CD4-positive, alpha-beta T cell treated with Interferon gamma for 1 hour (primary cell): Measurements from ENCODE around the gene SAMD11.
"Not testable (repeated sequence)": the region's sequence is repeated elsewhere in the genome, so short reads cannot be mapped to it uniquely, and the experiment has no call there.

ENCODE experiments used
- DNase-seq: peaks from one replicate; pipeline ENCODE4 v3.0.0-alpha.2; 2020

Gene SAMD11

DNA sequence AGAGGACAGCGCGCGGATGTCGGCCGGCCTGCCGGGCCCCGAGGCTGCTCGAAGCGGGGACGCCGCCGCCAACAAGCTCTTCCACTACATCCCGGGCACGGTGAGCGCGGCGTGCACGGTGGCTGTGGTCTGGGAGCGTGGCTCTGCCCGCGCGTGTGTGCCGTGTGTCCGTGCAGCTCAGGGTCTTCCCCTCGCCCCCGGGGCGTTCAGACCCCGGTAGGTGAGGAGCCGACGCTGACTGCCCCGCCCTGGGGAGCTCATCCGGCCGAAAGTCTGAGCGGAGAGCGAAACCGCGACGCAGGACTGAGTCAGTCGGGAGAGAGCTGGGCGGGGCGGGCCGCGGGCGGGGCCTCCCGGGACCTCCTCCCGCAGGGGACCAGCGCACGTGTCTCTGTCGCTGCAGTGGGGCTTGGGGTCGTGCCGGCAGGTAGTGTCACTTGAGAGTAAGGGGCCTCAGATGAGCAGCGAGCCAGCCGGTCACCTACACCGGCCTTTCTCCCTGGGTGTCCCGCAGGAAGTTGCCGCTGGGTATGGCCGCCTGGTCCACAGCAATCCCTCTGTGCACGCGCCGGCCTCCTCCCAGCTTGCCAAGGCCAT is 43.1 kb downstream of the SAMD11 start:
- DNase-seq = peak; percentile 61

GRCh38 chr1:967466-968343 is 44.0 kb downstream of the SAMD11 start:
- no peak for DNase-seq

- no peak for DNase-seq
Measured at GRCh38 chr1:969260-969855, 45.6 kb downstream of the SAMD11 start.

- DNase-seq = no peak
Measured at GRCh38 chr1:970242-970972, 46.7 kb downstream of the SAMD11 start.

GRCh38 chr1:970973-971730 is 47.4 kb downstream of the SAMD11 start:
- no peak for DNase-seq

GRCh38 chr1:971751-972506 is 48.2 kb downstream of the SAMD11 start:
- no peak for DNase-seq

GRCh38 chr1:972726-973458 is 49.2 kb downstream of the SAMD11 start:
- no peak for DNase-seq

DNA sequence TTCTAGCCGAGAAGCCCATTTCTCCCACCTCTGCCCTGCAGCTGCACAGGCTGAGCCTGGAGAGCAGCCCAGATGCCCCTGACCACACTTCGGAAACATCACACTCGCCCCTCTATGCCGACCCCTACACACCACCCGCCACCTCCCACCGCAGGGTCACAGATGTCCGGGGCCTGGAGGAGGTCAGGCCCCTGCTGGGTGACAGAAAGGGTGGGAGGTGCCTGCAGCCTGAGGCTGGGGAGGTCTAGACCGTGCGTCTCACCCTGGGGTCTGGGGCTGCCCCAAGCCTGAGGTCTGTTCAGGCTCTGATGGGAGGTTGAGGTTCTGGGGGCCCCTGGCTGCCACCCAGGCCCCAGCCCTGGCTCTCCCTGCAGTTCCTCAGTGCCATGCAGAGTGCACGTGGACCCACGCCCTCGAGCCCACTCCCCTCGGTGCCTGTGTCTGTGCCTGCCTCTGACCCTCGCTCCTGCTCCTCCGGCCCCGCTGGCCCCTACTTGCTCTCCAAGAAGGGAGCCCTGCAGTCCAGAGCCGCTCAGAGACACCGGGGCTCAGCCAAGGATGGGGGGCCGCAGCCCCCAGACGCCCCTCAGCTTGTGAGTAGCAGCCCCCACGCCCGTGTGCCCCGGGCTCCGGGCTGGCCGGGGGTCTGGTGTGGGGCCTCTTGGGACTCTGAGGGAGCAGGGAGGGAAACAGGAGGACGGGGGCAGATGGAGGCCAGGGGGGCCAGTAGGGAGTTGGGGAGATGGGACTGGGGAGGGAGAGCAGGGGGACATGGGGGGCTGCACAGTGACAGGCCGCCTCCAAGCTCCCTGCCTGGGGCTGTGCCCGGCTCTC is 50.0 kb downstream of the SAMD11 start:
- no peak for DNase-seq

DNA sequence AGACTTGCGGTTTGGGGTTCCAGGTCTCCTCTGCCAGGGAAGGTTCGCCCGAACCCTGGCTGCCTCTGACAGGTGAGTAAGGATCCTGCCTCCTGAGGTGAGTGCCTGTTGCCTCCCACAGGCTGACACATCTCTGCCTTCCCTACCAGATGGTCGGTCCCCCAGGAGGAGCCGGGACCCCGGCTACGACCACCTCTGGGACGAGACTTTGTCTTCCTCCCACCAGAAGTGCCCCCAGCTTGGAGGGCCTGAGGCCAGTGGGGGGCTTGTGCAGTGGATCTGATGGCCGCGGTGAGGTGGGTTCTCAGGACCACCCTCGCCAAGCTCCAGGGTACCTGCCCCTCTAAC is 50.5 kb downstream of the SAMD11 start:
- no peak for DNase-seq

DNA sequence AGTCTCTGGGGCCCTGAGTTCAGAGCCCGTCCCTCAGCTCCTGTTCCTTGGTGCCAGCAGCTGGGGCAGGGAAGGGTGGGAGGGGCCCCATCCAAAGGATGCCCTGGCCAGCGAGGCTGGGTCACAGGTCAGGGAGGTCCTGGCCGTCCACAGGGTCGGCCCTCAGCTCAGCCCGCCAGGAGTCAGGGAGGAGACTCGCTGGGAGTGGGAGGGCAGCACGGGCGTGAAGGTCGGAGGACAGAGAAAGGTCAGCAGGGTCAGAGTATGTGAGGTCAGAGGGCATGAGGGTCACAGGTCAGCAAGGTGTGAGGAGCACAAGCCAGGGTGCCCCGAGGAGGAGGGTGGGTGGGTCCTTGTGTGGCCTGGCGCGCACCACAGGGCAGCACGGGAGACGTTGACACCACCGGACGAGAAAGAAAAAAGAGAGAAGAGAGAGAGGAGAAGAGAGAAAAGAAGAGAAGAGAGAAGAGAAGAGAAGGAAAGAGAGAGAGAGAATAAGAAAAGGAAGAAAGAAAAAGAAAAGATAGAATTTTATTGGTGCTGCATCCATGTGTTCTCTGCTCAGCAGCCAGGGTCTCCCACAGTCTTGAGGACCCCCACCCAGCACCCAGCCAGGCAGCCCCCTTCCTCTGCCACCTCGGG is 51.1 kb downstream of the SAMD11 start:
- no peak for DNase-seq

GRCh38 chr1:975365-975764 is 51.6 kb downstream of the SAMD11 start:
- DNase-seq = no peak

DNA sequence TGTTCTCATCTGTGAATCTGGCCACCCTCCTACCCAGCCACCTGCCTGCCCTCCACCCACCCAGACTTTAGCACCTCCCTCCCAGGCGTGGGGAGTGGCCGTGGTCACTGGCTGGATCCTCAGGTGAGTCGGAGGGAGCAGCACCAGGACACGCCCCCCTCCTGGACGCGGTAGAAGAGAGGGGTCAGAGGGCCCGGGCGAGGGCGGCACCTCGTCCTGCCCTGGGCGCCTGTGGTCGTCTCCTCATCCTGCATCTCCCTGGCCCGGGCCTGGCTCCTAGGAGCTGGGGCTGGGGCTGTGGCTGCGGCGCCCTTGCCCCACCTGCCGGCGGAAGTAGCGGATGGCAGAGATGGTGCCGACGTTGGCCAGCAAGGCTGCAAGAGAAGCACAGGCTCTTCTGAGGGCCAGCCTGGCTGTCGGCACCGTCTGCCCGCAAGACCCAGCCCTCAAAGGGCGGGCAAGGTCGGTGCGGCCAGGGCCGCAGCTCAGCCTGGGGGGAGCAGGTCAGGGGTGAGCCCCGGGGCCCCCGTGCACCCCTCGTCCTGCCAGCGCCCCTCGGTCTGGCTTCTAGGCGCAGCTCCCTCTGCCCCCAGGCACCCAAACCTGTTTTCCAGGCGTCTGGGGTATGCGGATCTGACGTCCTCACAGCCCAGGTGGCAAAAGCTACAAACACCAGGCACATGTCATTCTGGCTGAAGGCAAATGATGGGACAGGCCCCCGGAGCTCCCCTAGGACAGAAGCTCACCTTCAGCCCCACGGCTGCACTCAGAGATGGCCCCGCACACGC is 52.4 kb downstream of the SAMD11 start:
- peak; percentile 68 for DNase-seq

DNA sequence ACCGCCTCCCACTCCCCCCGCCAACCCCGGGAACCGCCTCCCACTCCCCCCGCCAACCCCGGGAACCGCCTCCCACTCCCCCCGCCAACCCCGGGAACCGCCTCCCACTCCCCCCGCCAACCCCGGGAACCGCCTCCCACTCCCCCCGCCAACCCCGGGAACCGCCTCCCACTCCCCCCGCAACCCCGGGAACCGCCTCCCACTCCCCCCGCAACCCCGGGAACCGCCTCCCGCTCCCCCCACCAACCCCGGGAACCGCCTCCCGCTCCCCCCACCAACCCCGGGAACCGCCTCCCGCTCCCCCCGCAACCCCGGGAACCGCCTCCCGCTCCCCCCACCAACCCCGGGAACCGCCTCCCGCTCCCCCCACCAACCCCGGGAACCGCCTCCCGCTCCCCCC is 53.1 kb downstream of the SAMD11 start:
- DNase-seq = not testable (repeated sequence)

- DNase-seq = no peak
Measured at GRCh38 chr1:978069-978834, 54.5 kb downstream of the SAMD11 start.

DNA sequence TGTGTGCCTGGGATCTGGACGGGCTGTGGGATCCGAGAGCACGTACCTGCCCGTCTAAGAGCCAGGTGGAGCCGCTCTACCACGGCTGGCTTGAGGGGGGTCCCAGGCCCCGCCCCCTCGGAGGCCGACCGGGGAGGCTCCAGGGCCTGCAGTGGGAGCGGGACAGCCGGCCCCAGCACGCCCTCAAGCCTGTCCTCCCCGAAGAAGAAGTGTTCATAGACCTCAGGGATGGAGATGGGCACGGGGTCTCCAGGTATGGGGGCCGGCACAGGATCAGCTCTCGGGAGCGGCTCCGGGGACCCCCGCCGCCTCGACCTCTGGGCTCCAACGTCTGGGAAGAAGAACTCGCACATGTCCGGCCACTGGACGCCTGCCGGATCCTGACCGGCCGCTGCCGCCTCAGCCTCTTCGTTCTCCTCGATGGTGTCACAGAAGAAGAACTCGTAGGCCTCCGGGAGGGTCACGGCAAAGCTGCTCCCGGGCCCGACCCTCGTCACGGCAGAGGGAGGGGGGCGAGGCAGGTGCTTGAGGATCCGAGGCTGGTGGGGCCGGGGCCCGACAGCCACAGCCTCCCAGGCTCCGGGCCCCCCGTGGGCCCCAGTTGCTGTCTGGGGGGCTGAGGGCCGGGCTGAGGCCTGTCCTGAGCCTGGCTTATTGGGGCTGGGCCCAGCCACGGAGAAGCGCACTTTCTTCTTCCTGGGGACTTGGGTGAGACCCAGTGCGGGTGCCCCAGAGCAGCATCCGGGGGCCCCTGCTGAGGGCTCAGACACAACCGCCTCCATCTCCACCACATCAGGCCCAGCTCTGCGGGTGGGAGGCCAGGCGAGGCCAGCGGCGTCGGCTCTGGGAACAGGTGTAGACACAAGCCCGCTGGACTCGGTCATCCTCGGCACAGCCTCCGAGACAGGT is 55.4 kb downstream of the SAMD11 start:
- DNase-seq = no peak

DNA sequence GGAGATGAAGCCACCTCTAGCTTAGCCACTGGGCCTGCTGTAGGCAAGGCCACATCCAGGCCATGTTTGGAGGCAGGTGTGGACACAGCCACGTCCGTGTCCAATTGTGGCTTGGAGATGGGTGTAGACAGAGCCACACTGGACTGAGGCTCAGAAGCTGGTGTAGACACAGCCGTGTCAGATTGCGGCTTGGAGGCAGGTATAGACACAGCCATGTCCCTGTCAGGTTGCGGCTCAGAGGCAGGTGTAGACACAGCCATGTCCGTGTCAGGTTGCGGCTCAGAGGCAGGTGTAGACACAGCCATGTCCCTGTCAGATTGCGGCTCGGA is 56.0 kb downstream of the SAMD11 start:
- DNase-seq = no peak

GRCh38 chr1:980137-980571 is 56.4 kb downstream of the SAMD11 start:
- DNase-seq = no peak
